NCI-H1930 (cell line): Measurements from ENCODE around the gene CDH13.

ENCODE experiments used
- DNase-seq, 2 experiments: peaks; one replicate each; lab custom pipeline; 2025; lab: John Stamatoyannopoulos, UW

CDH13 gene

DNA sequence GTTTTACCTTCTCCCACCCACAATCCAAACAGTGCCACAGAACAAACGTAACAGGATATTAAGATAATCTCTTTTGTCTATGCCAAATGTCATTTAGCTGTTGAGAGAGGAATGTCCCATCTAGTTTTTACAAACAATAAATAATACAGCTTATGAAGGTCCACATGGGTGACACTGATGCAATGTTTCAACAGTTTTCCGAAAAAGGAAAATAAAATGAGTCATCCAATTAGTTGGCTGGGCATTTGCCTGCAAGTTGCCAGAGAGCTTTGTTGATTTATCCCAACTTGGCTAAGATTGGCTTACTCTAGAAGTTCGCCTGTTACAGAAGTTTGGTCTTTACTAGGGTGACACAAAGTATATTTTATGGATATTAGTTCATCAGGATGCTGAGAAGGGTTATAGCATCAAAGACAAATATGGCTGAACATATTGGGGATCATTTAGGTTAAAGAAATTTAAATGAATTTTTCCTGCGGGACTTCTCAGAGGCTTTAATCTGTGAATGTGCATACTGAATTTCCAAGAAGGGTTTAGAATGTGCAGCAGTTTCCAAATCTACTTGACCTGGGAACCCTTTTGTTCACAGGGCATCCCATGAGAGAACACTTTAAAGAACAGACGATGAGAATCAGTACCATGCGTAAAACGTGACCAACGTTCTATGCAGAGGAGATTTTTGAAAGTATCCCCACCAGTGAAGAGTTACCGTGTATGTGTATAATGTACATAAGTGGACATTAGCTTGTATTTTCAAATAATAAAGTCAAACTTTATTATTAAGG lies 73.1 kb downstream of the CDH13 start:
- DNase-seq: no peak

DNA sequence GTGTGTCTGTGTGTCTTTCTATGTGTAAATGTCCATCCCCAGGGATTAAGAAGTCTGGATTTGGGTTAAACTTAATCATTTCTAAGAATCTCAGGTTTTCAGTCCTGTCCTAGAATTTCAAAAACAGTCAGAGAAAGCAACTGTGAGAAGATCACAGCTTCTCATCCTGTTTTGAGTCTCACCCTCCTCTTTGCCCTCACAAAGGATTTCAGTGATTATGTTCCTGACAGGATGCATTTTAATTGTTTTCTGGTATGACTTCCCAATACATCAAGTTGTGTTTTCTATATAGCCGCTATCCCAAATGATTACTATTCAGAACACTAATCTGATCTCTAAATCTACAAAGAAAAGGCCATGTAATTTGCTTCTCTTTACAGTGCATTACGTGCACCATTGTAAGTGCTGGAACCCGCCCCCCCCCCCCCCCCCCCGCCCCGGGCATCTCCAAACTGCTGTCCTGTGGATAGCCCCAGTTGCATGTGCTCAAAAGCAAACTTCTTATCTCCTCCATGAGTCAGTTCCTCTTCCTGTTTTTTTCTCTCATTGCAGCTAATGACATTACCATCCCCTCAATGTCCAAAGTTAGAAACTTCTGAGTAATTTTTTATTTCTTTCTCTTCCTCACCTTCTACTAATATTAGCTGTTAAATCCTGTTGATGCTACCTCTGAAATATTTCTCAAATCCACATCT lies 73.9 kb downstream of the CDH13 start:
- no peak for DNase-seq

DNA sequence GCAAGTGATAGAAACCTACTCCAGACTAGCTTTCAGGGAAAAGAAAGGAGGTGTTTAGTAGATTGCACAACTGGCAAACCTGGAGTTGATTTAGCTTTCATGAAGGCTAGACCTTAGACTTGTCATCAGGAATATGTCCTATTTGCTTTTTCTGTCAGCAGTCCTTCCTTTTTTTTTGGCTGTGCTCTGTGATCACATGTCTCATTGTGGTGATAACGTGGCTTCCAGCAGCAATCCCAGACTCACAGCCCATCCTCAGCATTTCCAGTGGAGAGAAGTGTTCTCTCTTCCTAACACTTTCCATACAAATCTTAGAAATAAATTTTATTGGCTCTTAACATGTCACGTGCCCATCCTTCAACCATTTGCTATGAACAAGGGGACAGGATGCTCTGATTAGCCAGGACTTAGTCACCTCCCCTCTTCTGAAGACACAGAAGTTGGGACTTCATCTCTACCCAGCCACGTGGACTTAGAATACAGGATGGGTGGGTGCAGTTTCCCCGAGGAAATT lies 74.7 kb downstream of the CDH13 start:
- DNase-seq: no peak

DNA sequence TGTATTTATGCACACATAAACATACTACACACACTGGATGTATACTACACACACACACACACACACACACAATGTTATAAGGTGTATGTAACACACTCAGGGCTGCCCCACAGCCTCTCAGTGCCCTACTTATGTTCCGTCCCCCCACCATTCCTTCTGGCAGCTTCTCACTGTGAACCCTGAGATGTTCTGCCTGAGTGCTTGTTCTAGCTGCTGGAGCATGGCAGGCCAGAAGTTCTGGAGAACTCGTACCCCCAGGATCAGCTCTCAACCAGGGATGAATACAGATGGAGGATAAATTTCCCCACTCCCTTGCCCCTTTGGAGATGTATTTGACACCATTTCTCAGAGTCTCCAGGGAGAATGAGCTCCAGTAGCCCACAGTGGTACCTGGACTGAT lies 76.4 kb downstream of the CDH13 start:
- DNase-seq: no peak

DNA sequence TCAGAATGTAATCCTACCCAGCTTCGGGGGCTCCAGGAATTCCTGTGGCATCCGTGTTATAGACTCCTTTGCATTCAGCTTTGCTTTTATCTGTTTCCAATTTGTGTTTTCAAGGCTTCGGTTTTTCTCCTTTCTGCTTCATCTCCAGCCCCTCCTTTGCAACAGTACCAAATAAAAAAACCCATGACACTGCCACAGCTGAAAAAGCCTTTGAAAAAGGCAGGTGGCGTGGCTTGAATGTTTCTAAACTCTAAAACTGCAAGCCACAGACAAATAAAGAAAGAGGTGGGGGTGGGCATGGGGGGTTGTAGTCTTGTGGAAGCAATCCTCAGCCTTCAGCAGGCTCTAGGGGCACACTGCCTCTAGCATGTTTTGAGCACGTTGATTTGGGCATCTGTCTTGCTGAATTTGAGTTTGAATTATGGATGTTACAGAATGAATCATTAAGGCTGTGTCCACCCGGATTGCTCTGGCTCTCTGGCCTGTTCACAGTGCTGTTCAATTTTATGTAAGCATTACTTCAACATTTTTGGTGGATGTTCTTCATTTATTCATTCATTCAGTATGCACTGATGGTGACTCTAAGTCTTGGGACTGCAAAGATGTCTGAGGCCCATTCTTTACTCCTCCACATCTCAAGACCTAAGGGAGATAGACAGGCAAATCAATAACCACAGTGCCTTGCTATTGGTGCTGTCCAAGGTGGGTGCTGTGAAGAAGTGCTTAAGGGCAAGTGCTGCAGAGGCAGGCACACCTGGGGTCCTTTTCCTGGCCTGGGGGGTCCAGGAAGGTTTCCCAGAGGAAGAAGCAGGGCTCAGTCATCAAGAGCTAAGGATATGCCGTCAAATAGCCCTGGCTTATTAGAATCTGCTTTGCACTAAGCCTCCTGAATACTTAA lies 77.4 kb downstream of the CDH13 start:
- DNase-seq: no peak

DNA sequence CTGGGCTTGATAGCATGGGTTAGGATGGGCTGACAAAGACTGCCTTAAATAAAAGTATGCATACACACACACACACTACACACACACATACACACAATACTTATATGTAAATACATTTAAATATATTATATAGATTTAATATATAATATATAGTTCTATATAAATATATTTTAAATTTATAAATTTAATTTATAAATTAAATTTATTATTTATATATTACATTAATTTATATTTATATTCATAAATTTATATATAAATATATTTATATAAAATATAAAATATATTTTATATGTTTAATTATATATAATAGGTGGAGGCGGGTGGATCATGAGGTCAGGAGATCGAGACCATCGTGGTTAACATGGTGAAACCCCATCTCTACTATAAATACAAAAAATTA lies 83.2 kb downstream of the CDH13 start:
- DNase-seq: no peak

DNA sequence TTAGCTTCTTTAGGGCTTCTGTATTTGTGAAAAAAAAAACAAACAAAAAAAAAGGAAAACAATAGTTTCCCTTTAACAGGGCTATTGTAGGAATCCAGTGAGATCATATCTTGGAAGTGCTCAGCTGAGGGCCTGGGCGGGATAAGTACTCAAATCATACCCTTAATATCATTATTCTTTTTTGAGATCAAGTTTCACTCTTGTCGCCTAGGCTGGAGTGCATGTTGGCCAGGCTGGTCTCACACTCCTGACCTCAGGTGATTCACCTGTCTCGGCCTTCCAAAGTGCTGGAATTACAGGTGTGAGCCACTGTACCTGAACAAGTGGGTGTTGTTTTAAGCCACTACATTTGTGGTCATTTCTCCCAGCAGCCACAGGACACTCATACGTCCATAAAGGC lies 87.0 kb downstream of the CDH13 start:
- no peak for DNase-seq

DNA sequence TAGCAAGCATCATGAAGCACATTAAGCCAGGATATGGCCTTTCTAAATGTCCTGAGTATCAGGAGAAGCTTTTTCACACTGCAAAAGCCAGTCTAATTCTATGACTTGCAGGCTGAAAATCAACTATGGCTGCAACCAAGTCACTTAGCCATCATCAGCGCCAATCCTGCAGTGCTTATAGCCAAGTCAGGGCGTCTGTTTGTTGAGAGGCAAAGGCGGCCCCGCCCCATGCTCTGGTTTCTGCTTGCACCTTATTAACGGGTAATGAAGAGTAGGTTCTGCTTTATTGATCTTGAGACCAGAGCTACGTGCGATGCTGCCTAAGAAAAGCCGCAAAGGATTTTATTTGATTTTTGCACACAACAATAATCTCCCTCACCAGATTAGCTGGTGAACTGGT lies 88.4 kb downstream of the CDH13 start:
- no peak for DNase-seq

DNA sequence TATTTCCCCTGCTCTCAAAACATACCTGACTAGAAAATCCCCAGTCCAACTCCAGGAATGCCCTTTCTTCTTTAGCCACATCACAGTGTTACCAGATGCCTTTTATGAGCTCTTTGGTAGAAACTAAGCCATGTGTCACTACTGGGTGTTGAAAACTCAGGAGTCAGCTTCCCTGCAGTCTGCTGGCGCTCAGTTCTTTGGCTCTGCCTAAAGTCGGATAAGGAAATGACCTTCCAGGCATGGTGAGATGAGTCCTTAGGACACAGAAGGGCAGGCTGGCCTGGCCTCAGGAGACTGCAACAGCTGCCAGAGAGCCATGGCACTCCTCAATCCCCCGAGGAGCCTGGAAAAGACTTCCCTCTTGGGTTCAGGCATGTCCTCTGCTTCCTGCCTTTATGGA lies 89.1 kb downstream of the CDH13 start:
- no peak for DNase-seq

DNA sequence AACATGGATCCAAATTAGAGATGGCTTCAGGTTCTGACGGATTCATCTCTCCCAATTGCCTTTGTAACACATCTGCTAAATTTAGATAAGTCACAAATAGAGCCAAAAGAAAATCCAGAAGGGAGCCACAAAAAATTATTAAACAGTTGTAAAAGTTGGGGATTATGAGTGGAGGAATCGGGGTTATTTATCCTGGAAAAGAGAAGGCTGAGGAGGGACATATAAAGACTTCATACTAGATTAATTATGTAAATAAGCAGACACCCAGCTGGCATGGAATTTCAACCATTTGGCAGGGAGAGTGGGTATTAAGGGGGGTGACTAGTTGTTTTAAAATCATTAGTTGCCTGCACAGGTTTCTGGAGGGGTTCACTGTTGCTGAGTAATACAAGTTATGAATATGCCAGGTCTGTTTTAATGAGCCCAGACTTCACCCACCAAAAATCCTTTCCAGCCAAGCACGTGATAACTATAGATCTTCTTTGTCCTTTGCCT lies 89.6 kb downstream of the CDH13 start:
- no peak for DNase-seq

DNA sequence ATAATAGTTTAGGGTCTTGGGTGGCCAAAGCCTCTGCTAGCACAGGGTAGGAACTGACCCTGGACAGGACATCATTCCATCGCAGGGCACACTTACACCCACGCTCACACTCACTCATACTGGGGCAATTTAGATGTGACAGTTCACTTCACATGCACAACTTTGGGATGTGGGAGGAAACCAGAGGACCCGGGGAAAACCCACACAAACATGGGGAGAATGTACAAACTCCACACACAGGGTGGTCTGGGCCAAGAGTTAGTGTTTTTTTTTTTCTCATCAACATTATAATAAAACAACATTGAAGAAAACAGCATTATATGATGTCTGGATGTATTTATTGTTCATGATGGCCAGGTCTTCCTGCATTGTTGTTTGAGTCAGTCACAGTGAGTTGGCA lies 93.6 kb downstream of the CDH13 start:
- DNase-seq: no peak

DNA sequence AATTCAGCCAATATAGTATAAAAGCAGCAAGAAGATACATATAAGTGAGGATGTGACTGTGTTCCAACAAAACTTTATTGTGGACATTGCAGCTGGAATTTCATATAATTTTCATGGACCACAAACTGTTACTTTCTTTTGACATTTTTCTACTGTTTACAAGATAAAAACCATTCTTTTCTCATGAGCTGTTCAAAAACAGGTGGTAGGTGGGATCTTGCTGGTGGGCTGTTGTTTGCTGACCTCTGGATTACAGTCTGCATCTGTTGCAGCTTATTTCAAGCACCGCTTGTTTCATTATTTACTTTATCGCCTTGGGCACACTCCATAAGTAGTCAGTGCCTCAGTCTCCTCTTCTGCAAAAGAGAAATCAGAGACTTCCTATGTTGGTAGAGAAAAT lies 99.5 kb downstream of the CDH13 start:
- no peak for DNase-seq

DNA sequence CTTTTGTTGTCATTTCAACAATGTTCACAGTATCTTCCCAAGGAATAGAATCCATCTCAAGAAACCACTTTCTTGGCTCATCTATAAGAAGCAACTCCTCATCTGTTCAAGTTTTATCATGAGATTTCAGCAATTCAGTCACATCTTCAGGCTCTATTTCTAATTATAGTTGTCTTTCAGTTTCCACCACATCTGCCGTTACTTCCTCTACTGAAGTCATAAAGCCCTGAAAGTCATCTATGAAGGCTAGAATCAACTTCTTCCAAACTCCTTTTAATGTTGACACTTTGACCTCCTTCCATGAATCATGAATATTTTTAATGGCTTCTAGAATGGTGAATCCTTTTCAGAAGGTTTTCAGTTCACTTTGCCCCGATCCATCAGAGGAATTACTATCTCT lies 102.1 kb downstream of the CDH13 start:
- DNase-seq: no peak

DNA sequence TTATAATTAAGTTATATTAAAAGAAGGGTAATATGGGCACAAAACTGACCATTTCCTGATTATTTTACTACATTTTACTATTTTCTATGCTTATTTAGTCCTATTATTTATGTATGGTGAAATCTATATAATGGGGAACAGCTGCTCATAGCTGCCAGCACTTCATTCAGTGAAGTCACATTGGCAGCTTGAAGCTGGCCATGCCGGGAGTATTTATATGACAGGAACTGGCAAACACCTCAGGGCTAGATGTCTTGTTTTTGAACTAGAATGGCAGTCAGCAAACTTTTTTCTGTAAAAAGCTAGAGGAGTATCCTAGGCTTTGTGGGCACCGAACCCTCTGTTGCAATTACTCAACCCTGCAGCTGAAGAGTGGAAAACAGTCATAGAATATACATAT lies 104.1 kb downstream of the CDH13 start:
- no peak for DNase-seq

DNA sequence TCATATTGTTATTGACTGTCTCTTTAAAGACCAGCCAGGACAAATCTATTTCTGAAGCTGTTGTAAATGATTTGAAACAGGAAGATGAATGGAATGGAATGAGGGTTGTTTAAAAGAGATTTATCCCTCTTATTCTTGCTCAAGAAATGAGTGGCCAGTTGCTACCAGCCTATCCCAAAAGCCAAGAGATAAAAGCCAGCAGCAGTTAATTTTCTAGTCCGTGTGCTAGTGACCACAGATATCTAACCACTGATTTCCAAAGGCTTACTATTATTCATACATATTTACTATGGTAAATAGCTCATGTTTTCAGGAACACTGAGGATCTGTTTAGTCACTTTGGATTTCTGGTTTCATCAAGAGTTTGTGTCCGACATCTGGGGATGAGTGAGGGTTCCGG lies 105.7 kb downstream of the CDH13 start:
- DNase-seq: no peak

DNA sequence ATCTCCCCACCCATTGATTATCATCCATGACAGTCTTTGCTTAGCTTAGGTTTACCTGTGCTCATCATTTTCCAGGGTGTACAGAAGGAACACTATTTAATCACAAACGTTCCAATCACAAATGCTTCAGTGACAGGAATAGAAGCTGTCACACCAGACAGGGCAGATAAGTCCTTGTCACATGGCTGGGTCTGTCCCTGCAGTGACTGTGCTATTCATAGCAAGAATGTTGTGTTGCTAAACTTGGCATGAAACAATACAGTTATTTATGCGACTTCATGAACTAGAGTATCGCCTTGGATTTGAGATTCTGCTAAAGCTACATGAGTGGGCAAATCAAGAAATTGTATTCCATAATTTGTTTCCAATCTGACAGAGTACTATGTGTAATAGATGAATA lies 108.4 kb downstream of the CDH13 start:
- DNase-seq: no peak

DNA sequence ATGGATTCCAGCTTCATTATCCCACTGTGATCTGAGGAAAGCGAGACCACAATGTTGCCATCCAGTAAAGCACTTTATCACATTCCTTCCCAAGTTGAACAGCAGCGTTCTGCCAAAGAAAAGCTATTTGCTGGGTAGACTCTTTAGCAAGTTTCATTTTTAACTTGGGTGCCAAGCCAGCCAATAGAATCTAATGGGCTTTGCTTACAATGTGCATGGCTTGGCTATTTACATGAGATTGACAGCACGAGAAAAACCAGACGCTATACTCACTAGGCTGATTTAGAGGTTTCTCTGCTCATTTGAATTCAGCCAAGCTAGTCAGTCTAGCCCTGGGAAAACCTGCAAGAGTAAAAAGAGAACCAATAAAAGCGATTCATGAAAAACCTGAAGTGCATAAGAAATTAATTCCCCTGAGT lies 108.9 kb downstream of the CDH13 start:
- no peak for DNase-seq

DNA sequence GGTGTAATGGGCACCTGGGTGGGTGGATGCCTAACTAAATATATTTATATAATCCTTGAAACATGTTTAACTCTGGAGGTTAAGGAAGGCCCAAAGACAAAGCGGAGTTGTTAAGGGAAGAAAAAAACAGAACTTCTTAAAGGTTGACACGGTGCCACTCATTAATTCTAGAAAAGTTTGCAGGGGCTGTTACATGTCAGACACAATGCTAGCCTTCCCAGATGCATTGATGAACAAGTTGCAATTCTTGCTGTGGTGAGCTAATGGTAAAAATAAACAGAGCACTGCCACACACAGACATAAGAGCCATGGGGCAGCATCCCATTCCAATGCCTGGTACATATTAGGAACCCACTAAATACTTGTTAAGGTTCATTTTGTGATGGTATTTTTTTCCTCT lies 109.5 kb downstream of the CDH13 start:
- DNase-seq: no peak

DNA sequence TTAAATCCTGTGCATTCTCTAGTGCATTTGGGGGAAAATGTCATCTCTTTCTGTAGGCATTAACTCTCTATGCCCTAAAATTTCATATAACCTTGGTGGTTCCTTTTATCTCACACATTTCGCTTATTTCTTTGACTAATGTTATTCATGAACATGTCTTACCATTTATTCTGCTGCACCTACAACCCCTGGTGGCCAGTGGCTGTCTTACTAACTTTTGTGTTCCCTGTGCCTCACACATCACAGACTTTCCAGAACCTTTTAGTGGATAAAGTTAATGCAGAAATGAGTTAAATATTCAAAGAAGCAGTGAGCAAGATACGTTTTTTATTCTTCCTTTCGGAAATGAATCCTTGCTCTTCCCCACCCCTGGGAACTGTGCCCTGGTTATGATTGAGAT lies 111.9 kb downstream of the CDH13 start:
- DNase-seq: no peak

DNA sequence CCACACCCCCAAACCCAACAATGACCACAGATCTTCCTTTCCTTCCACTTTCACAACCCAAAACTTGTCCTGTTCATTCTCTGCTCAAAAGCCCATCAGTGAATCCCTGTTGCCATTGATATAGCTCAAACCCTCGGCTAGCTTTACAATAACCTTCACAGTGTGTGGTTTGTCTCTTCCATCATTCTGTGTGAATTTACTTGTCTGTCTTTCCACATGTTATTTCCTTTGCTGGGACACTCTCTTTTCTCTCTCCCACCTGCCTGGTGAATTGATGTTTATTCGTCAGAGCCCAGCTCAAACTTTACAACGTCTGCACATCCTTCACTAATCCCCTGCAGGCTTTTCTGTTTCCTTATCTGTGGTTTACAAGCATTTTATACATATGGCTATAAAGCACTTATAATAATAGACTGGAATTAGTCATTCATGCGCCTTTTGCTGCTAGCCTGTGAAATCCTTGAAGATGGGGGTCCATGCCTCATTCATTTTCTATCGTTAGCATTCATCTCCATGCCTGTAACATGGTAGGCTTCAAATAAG lies 114.4 kb downstream of the CDH13 start:
- DNase-seq: no peak

DNA sequence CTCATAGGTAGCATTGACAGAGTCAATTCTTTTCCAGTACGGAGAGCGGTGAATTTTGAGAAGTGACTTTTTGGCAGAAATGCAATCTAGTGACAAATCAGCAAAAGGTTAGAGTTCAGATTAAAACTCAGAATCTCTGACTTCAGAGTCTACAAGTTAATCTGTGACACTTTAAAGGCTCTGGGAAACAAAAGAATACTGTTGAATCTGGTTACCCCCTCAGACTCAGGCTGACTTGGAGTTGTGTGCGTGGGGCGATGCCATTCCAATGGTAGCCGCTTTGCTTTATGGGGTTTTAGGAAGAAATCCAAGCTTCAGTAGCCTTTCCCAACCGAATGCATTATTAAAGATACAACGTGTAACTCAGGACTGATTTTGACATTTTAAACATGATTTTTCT lies 118.2 kb downstream of the CDH13 start:
- no peak for DNase-seq

DNA sequence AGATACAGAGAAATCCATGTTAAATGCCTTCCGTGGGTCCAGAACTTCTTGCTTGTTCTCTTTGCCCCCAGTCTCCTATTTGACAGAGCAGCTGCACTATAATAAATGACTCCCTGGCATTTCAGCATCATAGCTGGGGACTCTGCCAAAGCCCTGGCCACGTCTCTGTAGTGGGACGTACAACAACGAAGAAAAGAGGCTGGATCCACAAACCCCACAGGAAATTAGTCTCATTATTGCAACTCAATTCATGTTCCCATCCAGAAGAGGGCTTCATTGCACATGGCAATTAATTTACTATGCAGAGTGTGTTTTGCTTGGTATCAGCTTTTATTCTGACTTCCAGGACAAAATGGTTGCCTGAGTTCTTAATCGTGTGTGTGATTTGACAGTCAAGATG lies 121.3 kb downstream of the CDH13 start:
- DNase-seq: no peak
